MM.1S (cell line): ENCODE results near the gene SCMH1.

Source experiments
- DNase-seq: peaks from one replicate; pipeline ENCODE4 v3.0.0-alpha.2; 2015
- H2AFZ ChIP-seq: fragments of 300-600 bp; sonication (generic); 2 replicates; pipeline ENCODE4 v1.6.0; 2016; ENCODE audit warnings: antibody characterized with exemption, low read length
- H3F3A ChIP-seq: fragments of 300-600 bp; sonication (generic); 2 replicates; pipeline ENCODE4 v1.6.1; 2016; ENCODE audit warnings: mild to moderate bottlenecking, antibody characterized with exemption, low read length, moderate library complexity, mixed read lengths; ENCODE audit not compliant: insufficient read depth
- H3K27ac ChIP-seq: fragments of 300-600 bp; sonication (generic); 2 replicates; pipeline ENCODE4 v1.5.1; 2016; ENCODE audit warnings: mild to moderate bottlenecking, low read length
- H3K27me3 ChIP-seq: fragments of 300-600 bp; sonication (generic); replicated peaks from 2 replicates; pipeline ENCODE4 v1.6.0; 2016; ENCODE audit warnings: low read length; ENCODE audit not compliant: insufficient read depth
- H3K36me3 ChIP-seq: fragments of 300-600 bp; sonication (generic); replicated peaks from 2 replicates; pipeline ENCODE4 v1.6.1; 2016; ENCODE audit warnings: mild to moderate bottlenecking, low read length, mixed read lengths; ENCODE audit not compliant: insufficient read depth
- H3K4me1 ChIP-seq: fragments of 300-600 bp; sonication (generic); 2 replicates; pipeline ENCODE4 v1.6.1; 2016; ENCODE audit warnings: low read length, mixed read lengths
- H3K4me2 ChIP-seq: fragments of 300-600 bp; sonication (generic); 2 replicates; pipeline ENCODE4 v1.6.0; 2016; ENCODE audit warnings: low read depth, low read length
- H3K4me3 ChIP-seq: fragments of 300-600 bp; sonication (generic); 2 replicates; pipeline ENCODE4 v1.5.1; 2016; ENCODE audit warnings: low read length, mixed read lengths
- H3K79me2 ChIP-seq: fragments of 300-600 bp; sonication (generic); 2 replicates; pipeline ENCODE4 v1.6.1; 2016; ENCODE audit warnings: mixed run types, low read length, mixed read lengths
- H3K9ac ChIP-seq: fragments of 300-600 bp; sonication (generic); 2 replicates; pipeline ENCODE4 v1.6.1; 2016; ENCODE audit warnings: low read length, mixed read lengths
- H3K9me2 ChIP-seq: fragments of 300-600 bp; sonication (generic); replicated peaks from 2 replicates; pipeline ENCODE4 v1.6.1; 2016; ENCODE audit warnings: mild to moderate bottlenecking, low read length, mixed read lengths; ENCODE audit not compliant: insufficient read depth
- H3K9me3 ChIP-seq: fragments of 300-600 bp; sonication (generic); replicated peaks from 2 replicates; pipeline ENCODE4 v1.6.1; 2016; ENCODE audit warnings: mild to moderate bottlenecking, low read length, mixed read lengths; ENCODE audit not compliant: insufficient read depth
- H4K20me1 ChIP-seq: fragments of 300-600 bp; sonication (generic); 2 replicates; pipeline ENCODE4 v1.6.1; 2016; ENCODE audit warnings: mild to moderate bottlenecking, low read length, moderate library complexity, mixed read lengths; ENCODE audit not compliant: insufficient read depth
- EZH2 ChIP-seq: fragments of 300-600 bp; sonication (generic); optimal IDR thresholded peaks from 2 replicates; pipeline ENCODE3; 2017; ENCODE audit warnings: low read depth, mild to moderate bottlenecking, antibody characterized with exemption, low read length, mixed read lengths
- EZH2phosphoT487 ChIP-seq: fragments of 300-600 bp; sonication (generic); IDR thresholded peaks from 2 replicates; pipeline ENCODE4 v1.6.1; 2018; ENCODE audit warnings: antibody characterized with exemption, low read length
- TF ChIP-seq, protein P1 (sequence below): fragments of 300-600 bp; sonication (generic); IDR thresholded peaks from 2 replicates; pipeline ENCODE4 v1.5.1; 2016; ENCODE audit warnings: antibody characterized with exemption, low read length, mixed read lengths

SCMH1 gene

DNA sequence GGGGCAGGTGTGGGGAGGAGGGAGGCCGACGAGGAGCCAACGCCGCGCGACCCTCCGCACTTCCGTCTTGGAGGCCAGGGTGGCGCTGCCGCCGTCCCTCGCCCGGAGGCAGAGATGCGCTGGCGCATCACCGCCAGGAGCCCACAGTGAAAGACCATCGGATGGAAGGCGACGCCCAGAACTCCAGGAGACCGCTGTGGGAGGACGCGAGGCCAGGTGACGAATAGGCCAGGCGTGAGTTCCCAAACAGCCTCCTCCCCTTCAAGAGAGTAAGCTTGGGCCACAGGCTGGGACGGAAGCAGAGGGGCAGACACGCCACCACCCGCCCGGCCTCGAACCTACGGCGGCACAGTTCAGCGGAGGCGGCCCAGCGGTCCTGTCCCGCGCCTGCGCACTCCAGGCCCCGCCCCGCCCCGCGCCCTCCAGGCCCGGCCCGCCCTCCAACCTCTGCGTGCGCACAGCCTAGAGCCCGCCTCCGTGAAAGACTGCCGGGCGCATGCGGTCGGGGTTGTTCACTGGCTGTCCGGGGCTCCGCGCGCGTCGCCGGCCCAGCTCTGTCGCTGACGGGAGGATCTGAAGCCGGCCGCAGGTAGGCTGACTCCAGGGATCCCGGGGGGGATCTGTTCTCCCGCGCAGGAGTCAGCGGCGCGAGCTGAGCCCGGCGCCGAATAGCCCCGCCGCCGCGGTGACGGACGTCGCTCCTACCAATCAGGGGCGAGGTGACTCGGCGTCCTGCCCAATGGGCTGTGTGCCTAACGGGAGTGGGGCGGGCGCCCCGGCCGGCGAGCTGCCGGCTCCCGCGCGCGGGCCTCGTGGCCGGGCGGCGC lies 262.7 kb downstream of the SCMH1 start, which contains the start of gene CTPS1:
Gene CTPS1 (plus strand): TSS at position 456 of the 827 bp plus-strand sequence. CDS start 3,595 bp downstream, outside the sequence.
- peak within 1 kb of the TSS; percentile 97 for H2AFZ ChIP-seq
- peak; percentile 92 for DNase-seq
- H3K9ac ChIP-seq = peak within 1 kb of the TSS; percentile 97
- H3K4me1 ChIP-seq = peaks cover 14% of the 10 kb centered on the region
- H4K20me1 ChIP-seq = peaks cover 20% of the 10 kb centered on the region; the same call in 1 of the 2 replicates
- H3K9me3 ChIP-seq = no peaks in the 10 kb centered on the region
- 0 out of 2 replicates have a peak, but pooled peaks cover 6% of the 10 kb centered on the region for H3F3A ChIP-seq
- peak within 1 kb of the TSS; percentile 93 for H3K4me2 ChIP-seq
- peaks cover 45% of the 10 kb centered on the region for H3K79me2 ChIP-seq
- no peaks in the 10 kb centered on the region for H3K27me3 ChIP-seq
- peaks cover 9% of the 10 kb centered on the region for H3K36me3 ChIP-seq
- H3K9me2 ChIP-seq = no peaks in the 10 kb centered on the region
- TF ChIP-seq, protein P1, sequence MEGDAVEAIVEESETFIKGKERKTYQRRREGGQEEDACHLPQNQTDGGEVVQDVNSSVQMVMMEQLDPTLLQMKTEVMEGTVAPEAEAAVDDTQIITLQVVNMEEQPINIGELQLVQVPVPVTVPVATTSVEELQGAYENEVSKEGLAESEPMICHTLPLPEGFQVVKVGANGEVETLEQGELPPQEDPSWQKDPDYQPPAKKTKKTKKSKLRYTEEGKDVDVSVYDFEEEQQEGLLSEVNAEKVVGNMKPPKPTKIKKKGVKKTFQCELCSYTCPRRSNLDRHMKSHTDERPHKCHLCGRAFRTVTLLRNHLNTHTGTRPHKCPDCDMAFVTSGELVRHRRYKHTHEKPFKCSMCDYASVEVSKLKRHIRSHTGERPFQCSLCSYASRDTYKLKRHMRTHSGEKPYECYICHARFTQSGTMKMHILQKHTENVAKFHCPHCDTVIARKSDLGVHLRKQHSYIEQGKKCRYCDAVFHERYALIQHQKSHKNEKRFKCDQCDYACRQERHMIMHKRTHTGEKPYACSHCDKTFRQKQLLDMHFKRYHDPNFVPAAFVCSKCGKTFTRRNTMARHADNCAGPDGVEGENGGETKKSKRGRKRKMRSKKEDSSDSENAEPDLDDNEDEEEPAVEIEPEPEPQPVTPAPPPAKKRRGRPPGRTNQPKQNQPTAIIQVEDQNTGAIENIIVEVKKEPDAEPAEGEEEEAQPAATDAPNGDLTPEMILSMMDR = peak; percentile 32
- no peak for TF ChIP-seq EZH2
- peak within 1 kb of the TSS; percentile 85 for H3K4me3 ChIP-seq
- peak within 1 kb of the TSS; percentile 98 for H3K27ac ChIP-seq

DNA sequence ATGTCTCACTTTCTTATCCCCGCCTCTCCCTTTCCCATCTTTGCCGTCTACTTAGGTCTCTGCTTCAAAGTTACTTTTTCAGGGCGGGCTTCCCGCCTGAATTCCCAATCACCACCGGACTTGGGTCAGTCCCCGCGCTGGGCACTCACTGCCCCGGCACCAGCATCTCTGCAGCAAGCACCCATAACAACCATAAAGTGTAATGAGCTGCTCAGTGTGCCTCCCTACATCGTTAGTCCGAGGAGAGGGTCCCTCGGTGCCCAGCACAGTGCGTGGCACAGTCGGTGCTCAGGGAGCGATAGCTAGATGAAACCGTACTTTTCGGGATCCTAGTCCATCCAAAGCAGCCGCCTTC lies 263.2 kb downstream of the SCMH1 start:
- peaks cover 18% of the 10 kb centered on the region; the same call in 1 of the 2 replicates for H4K20me1 ChIP-seq
- TF ChIP-seq EZH2 (no peak), EZH2phosphoT487 (no peak)
- TF ChIP-seq, protein P1 = no peak
- H3K27ac ChIP-seq = no peak overlapping the region
- peak overlapping the region; percentile 85 for H3K4me2 ChIP-seq
- peaks cover 14% of the 10 kb centered on the region for H3K4me1 ChIP-seq
- H3K79me2 ChIP-seq = peaks cover 39% of the 10 kb centered on the region
- H3F3A ChIP-seq = 0 out of 2 replicates have a peak, but pooled peaks cover 6% of the 10 kb centered on the region
- DNase-seq = no peak
- H3K4me3 ChIP-seq = peak overlapping the region; percentile 80
- peak overlapping the region; percentile 97; the same call in 1 of the 2 replicates for H3K9ac ChIP-seq
- no peaks in the 10 kb centered on the region for H3K9me2 ChIP-seq
- no peaks in the 10 kb centered on the region for H3K9me3 ChIP-seq
- H3K27me3 ChIP-seq = no peaks in the 10 kb centered on the region
- H3K36me3 ChIP-seq = peaks cover 8% of the 10 kb centered on the region; the same call in 1 of the 2 replicates
- peak overlapping the region; percentile 97 for H2AFZ ChIP-seq

DNA sequence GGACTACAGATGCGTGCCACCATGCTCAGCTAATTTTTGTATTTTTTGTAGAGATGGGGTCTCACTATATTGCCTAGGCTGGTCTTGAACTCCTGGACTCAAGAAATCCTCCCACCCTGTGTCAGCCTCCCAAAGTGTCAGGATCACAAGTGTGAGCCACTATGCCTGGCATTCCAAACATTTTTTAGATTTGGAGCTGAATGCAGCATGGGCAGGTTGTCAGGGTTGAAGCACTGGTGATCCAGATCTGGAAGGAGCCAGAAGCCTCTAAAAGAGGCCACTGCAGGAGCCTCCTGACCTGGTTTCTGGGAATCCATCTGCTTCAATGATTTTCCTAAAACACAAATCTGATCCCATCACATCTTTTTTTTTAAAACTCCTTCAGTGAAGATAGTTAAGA lies 264.4 kb downstream of the SCMH1 start:
- no peak overlapping the region for H3K4me3 ChIP-seq
- H3K36me3 ChIP-seq = no peaks in the 10 kb centered on the region
- TF ChIP-seq, protein P1 = no peak
- TF ChIP-seq EZH2 (no peak), EZH2phosphoT487 (no peak)
- peaks cover 28% of the 10 kb centered on the region for H3K79me2 ChIP-seq
- H3K4me1 ChIP-seq = peaks cover 14% of the 10 kb centered on the region
- DNase-seq = no peak
- H3K27ac ChIP-seq = no peak overlapping the region
- H4K20me1 ChIP-seq = peaks cover 14% of the 10 kb centered on the region; the same call in 1 of the 2 replicates
- no peaks in the 10 kb centered on the region for H3K27me3 ChIP-seq
- no peak overlapping the region for H2AFZ ChIP-seq
- no peak overlapping the region for H3K4me2 ChIP-seq
- H3F3A ChIP-seq = 0 out of 2 replicates have a peak, but pooled peaks cover 6% of the 10 kb centered on the region
- H3K9ac ChIP-seq = no peak overlapping the region
- H3K9me3 ChIP-seq = no peaks in the 10 kb centered on the region
- H3K9me2 ChIP-seq = no peaks in the 10 kb centered on the region
